ENCODE data around the gene STMN1.

GRCh38 chr1:25933479-25934365 is 27.5 kb upstream of the STMN1 start:
- no peak for TF ChIP-seq CTCF (IDR thresholded peaks at IDR 0.05)
- no peak for TF ChIP-seq EZH2 (IDR thresholded peaks at IDR 0.05)
- no peak for TF ChIP-seq EZH2phosphoT487 (IDR thresholded peaks at IDR 0.05)

Data from neural progenitor cell (in vitro differentiated cells).